ENCODE data around the gene MYPN. TPM values are rescaled to one million over a fixed set of nuclear protein-coding genes. Genes with fewer than 3 reads are reported as not detected.
"Not testable (repeated sequence)": the region's sequence is repeated elsewhere in the genome, so short reads cannot be mapped to it uniquely, and the experiment has no call there.

MYPN gene
- total RNA-seq, 3 donors from 2014 or later, result 0.33 TPM; not detected in 2

DNA sequence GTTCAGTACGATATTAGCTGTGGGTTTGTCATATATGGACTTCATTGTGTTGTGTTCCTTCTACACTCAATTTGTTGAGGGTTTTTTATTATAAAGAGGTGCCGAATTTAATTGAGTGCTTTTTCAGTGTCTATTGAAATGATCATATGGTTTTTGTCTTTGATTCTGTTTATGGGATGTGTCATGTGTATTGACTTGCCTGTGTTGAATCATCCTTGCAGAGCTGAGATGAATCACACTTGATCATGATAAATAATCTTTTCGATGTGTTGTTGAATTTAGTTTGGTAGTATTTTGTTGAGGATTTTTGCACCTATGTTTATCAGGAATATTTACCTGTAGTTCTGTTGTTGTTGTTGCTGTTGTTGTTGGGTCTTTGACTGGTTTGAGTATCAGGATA, 82.8 kb downstream of the MYPN start:
- TF ChIP-seq POLR2AphosphoS5 (IDR thresholded peaks at IDR 0.05), result no peak
- no peak for TF ChIP-seq POLR2A (IDR thresholded peaks at IDR 0.05)
- TF ChIP-seq, protein P1, sequence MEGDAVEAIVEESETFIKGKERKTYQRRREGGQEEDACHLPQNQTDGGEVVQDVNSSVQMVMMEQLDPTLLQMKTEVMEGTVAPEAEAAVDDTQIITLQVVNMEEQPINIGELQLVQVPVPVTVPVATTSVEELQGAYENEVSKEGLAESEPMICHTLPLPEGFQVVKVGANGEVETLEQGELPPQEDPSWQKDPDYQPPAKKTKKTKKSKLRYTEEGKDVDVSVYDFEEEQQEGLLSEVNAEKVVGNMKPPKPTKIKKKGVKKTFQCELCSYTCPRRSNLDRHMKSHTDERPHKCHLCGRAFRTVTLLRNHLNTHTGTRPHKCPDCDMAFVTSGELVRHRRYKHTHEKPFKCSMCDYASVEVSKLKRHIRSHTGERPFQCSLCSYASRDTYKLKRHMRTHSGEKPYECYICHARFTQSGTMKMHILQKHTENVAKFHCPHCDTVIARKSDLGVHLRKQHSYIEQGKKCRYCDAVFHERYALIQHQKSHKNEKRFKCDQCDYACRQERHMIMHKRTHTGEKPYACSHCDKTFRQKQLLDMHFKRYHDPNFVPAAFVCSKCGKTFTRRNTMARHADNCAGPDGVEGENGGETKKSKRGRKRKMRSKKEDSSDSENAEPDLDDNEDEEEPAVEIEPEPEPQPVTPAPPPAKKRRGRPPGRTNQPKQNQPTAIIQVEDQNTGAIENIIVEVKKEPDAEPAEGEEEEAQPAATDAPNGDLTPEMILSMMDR (IDR thresholded peaks at IDR 0.05), result no peak
- no peaks in the 10 kb centered on the region for H3K36me3 ChIP-seq
- intact Hi-C loops (cut with DNase I; ENCODE audit: low total_unique reads), result no loop called here
- H3K9me3 ChIP-seq, result no peaks in the 10 kb centered on the region
- H3K27me3 ChIP-seq, result no peaks in the 10 kb centered on the region
- DNase-seq (ENCODE audit: low spot score in 2 of 2), result no peak
- no peak overlapping the region for H3K4me3 ChIP-seq
- no peak overlapping the region for H3K27ac ChIP-seq
- H3K4me1 ChIP-seq, result no peaks in the 10 kb centered on the region

DNA sequence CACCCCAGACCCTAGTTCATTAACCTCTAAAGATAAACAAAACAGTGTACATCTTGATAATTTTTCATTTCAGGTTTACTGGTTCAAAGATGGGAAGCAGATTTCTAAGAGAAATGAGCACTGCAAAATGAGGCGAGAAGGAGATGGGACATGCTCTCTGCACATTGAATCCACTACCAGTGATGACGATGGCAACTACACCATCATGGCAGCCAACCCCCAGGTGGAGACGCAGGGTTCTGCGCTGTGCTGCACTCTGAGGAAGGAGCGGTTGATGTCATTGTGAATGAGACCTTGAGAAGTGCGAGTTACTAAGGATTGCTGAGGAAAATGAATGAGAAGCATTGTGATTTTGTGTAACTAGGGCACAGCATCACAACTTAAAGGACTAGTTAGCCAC, 85.0 kb downstream of the MYPN start:
- DNase-seq (ENCODE audit: low spot score in 2 of 2), result no peak
- intact Hi-C loops (cut with DNase I; ENCODE audit: low total_unique reads), result no loop called here
- Histone ChIP-seq H3K36me3 (no peaks in the 10 kb centered on the region), H3K4me1 (no peaks in the 10 kb centered on the region), H3K27me3 (no peaks in the 10 kb centered on the region), H3K9me3 (no peaks in the 10 kb centered on the region), H3K4me3 (no peak overlapping the region), H3K27ac (no peak overlapping the region)
- TF ChIP-seq POLR2A (IDR thresholded peaks at IDR 0.05) (no peak), POLR2AphosphoS5 (IDR thresholded peaks at IDR 0.05) (no peak)
- TF ChIP-seq, protein P1 (IDR thresholded peaks at IDR 0.05), result no peak

DNA sequence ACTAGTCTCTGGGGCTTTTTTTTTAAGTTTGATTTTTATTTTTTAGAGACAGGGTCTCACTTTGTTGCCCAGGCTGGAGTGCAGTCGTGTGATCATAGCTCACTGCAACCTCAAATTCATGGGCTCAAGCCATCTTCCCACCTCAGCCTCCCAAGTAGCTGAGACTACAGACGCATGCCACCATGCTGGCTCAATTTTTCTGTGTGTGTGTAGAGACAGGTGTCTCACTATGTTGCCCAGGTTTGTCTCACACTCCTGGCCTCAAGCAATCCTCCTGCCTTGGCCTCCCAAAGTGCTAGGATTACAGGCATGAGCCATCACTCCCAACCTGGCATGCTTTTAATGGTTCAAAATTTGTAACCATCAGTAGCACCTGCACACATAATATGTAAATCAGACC, 86.5 kb downstream of the MYPN start:
- H3K27me3 ChIP-seq; DNase-seq (ENCODE audit: low spot score in 2 of 2); H3K4me3 ChIP-seq; H3K36me3 ChIP-seq; intact Hi-C loops (cut with DNase I; ENCODE audit: low total_unique reads); H3K27ac ChIP-seq; H3K4me1 ChIP-seq; H3K9me3 ChIP-seq: not testable (repeated sequence)

DNA sequence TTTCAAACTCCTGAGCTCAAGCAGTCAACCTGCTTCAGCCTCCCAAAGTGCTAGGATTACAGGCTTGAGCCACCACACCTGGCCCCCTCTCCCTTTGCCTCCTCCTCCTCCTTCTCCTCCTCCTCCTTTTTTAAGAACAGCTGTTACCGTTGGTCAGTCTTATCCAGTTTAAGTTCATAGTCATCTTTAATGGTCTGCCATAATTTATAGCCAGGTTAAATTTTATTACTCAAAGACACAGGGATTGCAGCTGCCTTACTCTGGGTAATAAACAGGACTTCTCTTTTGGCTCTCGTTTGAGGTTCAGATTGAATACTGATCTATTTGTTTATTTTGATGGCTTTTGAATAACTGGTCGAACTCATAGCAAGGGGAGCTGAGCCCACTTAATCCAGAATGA, 87.4 kb downstream of the MYPN start:
- H3K9me3 ChIP-seq, result no peaks in the 10 kb centered on the region
- no peak overlapping the region for H3K27ac ChIP-seq
- H3K4me3 ChIP-seq, result no peak overlapping the region
- no peak for DNase-seq (ENCODE audit: low spot score in 2 of 2)
- H3K27me3 ChIP-seq, result no peaks in the 10 kb centered on the region
- intact Hi-C loops (cut with DNase I; ENCODE audit: low total_unique reads), result no loop called here
- H3K36me3 ChIP-seq, result no peaks in the 10 kb centered on the region
- no peaks in the 10 kb centered on the region for H3K4me1 ChIP-seq
- TF ChIP-seq POLR2AphosphoS5 (IDR thresholded peaks at IDR 0.05) (no peak), POLR2A (IDR thresholded peaks at IDR 0.05) (no peak)
- TF ChIP-seq, protein P1 (IDR thresholded peaks at IDR 0.05), result no peak

DNA sequence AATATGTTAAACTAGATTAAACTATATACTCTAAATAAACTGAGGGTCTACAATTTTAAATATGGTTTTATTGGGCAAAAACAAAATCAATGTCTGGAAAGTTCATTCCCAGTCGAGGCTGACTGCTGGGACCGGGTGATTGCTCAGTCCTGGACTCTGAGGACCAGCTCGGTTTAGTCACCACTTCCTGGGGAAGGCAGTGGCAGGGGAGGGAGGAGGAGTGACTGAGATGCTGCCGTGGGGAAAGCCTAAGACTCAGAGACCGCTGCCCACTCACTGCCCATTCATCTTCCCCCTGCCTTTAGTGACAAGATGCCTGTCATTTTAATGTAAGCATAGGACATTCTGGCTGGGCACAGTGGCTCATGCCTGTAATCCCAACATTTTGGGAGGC, 93.7 kb downstream of the MYPN start:
- TF ChIP-seq POLR2AphosphoS5 (IDR thresholded peaks at IDR 0.05) (no peak), POLR2A (IDR thresholded peaks at IDR 0.05) (no peak)
- TF ChIP-seq, protein P1 (IDR thresholded peaks at IDR 0.05), result no peak
- Histone ChIP-seq H3K9me3 (no peaks in the 10 kb centered on the region), H3K36me3 (no peaks in the 10 kb centered on the region), H3K27me3 (no peaks in the 10 kb centered on the region), H3K4me3 (no peak overlapping the region), H3K4me1 (no peaks in the 10 kb centered on the region), H3K27ac (no peak overlapping the region)
- no peak for DNase-seq (ENCODE audit: low spot score in 2 of 2)
- intact Hi-C loops (cut with DNase I; ENCODE audit: low total_unique reads), result no loop called here

DNA sequence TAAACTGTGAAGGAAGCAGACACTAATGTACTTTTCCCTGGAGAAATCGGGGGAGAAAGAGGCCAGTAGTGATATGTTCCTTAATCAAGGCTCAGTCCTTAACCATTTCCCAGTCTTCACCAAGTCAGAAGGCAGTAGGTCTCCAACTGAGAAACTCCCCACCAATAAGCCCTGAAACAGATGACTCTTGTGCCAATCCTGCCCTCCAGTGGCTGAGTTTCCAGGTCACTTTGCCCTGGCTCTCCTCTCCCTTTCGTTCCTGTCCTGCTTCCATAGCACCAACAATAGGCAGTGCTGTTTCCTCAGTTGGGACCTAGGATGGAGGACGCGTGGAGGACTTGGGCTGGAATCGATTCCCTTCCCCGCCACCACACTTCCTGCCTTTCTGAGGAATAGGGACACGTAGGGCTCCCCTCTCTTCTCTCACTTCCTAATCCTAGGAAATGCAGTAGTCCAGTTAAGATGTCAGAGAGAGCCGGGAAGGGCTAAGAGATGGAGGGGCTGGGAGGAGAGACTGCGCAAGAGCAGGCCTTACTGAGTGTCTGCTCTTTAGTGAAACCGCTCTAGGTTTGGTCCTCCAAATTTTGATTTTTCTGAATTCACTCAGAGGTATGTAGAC, 99.2 kb downstream of the MYPN start:
- intact Hi-C loops (cut with DNase I; ENCODE audit: low total_unique reads), result no loop called here

More for the DNA sequence above, 99.2 kb downstream of the MYPN start:
- no peak for DNase-seq (ENCODE audit: low spot score in 2 of 2)
- Histone ChIP-seq H3K27me3 (no peaks in the 10 kb centered on the region), H3K4me3 (no peak overlapping the region), H3K4me1 (no peaks in the 10 kb centered on the region), H3K36me3 (no peaks in the 10 kb centered on the region), H3K27ac (no peak overlapping the region), H3K9me3 (no peaks in the 10 kb centered on the region)
- no peak for TF ChIP-seq POLR2AphosphoS5 (IDR thresholded peaks at IDR 0.05)
- TF ChIP-seq POLR2A (IDR thresholded peaks at IDR 0.05), result no peak
- TF ChIP-seq, protein P1 (IDR thresholded peaks at IDR 0.05), result peak in 1 of 3 donors; percentile 9
